GM19025 (cell line): ENCODE data around the gene TCF12.
"Not testable (repeated sequence)": the region's sequence is repeated elsewhere in the genome, so short reads cannot be mapped to it uniquely, and the experiment has no call there.

Experiments used
- ATAC-seq: cut with Tn5 transposase; IDR thresholded peaks from one replicate; pipeline ENCODE4 v1.9.1; 2021; ENCODE audit warnings: mild to moderate bottlenecking, low read depth, moderate library complexity; ENCODE audit not compliant: unreplicated experiment

TCF12 gene

DNA sequence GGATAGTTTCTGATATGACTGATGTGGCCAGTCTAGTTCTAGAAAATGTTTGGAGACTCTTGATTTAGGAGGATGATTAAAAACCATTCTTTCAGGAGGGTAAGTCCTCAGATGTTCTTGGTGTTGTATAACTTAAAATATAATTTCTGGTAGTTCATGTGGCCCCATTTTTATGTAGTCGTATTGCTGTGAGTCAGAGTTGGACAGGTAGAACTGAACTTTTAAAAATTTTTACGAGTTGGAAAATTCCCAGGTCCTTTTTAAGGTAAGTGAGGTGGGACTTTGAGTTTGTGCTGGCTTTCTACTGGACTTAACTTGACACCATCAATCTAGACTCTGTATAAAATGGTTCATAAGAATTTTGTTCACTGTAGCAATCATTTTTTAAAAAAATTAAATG is 92.3 kb downstream of the TCF12 start:
- ATAC-seq, result no peak

DNA sequence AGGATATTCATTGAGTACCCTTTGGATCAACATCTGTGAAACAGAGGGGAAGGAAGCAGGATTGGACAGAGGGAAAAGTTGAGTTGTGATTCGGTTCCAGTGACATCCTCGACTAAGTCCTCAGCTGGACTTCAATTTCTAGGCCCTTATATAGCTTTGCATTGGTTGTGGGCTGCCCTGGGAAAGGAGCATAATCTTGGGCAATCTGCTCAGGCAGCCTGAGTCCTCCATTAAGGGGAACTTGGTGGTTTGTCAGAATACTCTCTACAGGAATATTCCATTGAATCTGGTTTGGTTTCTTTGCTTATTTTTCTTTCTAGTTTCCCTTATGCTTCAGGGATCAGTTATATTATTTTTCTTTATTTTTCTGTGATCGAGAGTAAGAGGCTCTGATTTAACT is 94.1 kb downstream of the TCF12 start:
- ATAC-seq, result no peak

DNA sequence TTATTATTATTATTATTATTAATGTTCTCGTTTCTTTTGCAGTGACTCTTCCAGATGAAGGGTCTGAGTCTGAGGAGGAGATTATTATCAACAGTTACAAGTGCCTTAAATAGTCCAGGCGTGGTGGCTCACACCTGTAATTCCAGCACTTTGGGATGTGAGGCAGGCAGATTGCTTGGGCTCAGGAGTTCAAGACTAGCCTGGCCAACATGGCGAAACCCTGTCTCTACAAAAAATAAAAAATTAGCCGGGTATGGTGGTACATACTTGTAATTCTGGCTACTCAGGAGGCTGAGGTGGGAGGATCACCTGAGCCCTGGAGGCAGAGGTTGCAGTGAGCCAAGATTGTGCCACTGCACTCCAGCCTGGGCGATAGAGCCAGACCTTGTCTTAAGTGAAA is 96.5 kb downstream of the TCF12 start:
- not testable (repeated sequence) for ATAC-seq

DNA sequence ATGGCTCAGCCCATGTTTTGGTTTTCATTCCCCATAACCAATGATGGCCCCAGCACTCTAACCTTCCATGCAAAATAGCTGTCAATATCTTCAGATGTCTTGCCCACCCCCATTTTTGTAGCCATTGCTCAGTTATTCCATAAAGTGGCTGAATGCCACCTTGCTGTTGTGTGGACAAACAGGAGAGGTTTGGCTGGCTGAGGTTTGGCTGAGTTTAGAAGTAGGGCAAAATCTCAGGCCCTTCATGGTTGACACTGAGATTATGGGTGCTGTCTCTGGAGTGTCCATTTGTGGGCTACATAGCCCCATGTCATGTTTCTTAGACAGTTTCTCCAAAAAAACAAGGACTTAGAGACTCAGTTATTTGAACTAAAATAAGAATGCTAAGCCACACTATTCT is 96.9 kb downstream of the TCF12 start:
- no peak for ATAC-seq

DNA sequence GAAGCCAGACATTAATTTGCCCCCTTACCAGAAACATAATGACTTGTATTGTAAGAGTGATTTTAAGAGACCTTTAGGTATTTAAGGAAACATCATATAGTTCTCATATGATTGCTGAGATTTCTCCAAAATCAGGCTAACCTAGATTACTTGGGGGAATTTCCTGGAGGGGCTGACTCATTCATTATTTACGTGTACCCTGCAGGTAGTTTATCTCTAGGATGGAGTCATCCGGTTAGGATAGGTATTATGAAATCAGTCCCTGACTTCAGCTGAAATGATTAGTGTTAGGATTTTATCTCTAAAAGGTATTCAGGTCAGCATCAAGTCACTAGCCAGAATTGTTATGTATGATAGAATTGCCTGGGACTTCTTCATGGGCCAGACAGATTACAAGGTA is 97.5 kb downstream of the TCF12 start:
- ATAC-seq, result no peak

DNA sequence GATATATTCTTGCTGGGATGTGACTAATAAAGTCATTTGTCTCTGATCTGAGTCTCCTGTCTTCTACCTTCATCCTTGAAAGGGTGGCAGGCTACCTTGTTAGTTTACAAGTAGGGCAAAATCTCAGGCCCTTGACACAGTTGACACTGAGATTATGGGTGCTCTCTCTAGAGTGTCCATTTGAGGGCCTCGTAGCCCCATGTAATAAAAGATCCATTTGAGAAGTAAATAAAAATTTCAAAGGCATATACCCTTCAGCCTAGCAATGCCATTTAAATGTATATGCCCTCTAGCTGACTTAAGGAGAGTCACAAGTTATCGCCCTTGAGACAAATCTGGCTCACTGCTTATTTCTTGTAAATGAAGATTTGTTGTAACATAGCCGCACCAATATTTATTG is 98.6 kb downstream of the TCF12 start:
- ATAC-seq, result no peak

DNA sequence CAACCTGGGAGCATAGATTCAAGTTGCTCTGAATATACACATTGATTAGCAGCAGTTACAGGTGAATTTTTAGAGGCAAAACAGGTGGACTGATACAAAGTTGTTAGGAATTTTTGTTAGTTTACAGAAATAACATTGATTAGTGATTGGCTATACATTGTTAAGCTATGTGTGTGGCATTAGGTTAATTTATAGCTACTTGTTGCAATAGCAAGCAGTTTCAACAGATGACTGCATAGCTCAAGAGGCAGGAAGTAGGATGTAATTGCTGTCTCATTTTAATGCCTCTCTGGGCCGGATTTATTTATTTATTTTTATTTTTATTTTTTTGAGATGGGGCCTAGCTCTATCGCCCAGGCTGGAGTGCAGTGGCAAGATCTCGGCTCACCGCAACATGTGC is 99.7 kb downstream of the TCF12 start:
- ATAC-seq, result no peak

DNA sequence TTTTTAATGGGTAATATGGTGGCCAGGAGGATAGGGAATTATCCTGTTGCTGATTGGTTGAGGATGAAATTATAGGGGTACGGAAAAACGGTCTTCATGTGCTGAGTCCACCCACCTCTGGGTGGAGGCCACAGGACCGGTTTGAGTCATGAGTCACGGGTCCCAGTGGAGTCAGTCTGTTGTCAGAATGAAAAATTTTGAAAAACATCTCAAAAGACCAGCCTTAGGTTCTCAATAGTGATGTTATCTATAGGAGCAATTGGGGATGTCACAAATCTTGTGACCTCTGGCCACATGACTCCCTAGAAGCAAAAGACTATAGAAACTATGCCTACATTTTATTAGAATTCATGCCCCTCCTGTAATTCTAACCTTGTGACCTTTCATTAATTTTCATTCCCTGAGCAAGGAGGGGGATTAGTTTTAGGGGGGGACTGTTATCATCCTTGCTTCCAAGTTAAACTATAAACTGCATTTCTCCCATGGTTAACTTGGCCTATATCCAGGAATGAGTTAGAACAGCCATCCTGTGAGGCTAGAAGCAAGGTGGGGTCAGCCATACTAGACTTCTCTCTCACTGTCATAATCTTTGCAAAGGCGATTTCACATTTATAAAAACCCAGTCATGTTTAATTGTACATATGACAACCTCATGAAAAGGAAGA is 101.2 kb downstream of the TCF12 start:
- no peak for ATAC-seq

DNA sequence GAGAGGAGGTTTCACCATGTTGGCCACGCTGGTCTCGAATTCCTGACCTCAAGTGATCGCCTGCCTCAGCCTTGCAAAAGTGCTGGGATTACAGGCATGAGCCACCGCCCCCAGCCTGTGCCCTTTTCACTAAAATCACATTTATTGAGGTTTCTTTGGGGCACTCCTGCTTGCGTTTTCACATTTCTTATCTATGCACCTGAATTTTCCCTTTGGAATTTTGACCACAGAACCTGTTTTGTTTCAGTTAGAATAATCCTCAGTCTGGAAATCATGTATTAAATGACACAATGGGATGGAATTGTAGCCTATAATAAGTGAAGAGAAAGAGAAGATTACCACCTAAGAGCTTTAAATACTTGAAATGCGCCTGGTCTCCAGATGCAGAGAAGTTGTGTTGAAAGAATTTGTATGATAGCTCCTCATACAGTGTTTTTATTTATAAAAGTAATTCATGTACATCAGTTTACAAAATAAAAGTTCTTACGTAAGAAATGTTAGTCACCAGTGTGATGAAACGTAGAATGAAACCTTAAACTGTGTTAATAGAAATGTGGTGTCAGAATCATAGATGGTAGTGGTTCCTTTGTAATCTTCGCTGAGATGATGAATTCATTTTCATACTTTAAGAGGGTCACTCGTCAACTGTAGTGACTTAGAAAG is 107.0 kb downstream of the TCF12 start:
- ATAC-seq, result no peak

DNA sequence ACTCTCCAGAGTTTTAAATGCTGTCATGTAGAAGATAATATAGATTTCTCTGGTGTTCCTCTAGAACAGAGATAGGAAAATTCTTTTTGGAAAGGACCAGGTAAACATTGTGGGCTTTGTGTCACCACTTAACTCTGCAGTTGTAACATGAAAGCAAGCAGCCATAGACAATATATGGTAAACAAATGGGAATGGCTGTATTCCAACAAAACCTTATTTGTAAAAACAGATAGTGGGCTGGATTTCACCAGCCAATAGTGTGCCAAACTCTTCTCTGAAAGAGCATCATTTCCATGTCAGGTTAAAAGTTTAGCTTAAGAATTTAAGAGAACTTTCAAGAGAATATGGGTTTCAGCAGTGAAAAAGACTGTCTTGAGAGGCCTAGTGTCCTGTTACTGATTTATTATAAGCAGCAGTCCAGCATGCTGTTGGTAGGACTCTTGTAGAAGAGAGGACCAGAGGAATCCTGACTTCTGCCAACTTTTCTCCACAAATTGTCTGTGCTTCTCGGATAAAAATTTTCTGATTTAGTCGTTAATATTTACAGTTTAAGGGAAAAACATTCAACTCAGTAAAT is 107.7 kb downstream of the TCF12 start:
- ATAC-seq, result no peak

DNA sequence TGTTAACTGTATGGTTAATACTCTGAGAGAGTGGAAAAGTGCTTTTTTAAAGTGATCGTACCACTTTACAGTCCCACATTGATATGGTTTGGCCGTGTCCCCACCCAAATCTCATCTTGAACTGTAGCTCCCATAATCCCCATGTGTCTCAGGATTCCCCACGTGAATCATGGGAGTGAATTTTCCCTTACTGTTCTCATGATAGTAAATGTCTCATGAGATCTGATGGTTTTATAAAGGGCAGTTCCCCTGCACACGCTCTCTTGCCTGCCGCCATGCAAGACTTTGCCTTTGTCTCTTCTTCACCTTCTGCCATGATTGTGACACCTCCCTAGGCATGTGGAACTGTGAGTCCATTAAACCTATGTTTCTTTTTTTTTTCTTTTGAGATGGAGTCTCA is 109.2 kb downstream of the TCF12 start:
- ATAC-seq, result no peak

DNA sequence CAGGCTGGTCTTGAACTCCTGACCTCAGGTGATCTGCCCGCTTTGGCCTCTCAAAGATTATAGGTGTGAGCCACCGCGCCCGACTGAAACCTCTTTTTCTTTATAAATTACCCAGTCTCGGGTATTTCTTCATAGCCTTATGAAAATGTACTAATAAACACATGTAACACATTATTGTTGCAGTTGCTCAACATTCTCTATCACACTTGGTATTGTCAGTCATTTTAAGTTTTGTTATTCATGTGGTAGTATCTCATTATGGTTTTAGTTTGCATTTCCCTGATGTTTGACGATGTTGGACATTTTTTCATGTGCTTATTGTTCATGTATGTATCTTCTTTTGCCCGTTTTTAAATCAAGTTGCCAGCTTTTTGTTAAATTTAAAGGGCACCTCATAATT is 109.7 kb downstream of the TCF12 start:
- no peak for ATAC-seq

DNA sequence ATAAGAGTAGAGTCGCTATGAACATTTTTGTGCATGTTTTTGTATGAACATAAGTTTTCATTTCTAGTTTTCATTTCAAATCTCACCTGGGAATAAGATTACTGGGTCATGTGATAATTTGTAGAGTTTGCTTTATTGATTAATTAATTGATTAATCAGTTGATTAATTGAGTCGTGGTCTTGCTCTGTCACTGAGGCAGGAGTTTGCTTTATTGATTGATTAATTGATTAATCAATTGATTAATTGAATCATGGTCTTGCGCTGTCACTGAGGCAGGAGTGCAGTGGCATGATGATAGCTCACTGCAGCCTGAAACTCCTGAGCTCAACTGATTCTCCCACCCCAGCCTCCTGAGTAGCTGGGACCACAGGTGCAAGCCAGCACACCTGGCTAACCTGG is 111.6 kb downstream of the TCF12 start:
- ATAC-seq, result no peak

DNA sequence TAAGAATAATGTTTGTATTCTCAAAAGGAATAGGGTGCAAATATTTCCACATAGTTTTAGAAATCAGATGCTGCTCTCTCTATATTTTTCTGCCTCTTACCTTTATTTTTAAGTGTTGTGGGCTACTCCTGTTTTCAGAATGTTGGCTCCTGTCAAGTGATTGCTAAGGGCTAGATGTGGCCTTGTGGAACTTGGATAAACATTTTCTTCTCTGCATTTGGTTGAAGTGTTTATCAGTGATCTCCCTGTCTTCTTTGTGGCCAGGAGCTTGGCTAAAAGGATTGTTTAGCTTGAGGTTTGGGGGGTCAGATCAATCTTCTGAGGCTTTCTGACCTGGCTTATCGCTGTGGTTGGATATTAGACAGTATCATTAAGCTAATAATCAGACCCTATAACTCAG is 112.6 kb downstream of the TCF12 start:
- no peak for ATAC-seq

DNA sequence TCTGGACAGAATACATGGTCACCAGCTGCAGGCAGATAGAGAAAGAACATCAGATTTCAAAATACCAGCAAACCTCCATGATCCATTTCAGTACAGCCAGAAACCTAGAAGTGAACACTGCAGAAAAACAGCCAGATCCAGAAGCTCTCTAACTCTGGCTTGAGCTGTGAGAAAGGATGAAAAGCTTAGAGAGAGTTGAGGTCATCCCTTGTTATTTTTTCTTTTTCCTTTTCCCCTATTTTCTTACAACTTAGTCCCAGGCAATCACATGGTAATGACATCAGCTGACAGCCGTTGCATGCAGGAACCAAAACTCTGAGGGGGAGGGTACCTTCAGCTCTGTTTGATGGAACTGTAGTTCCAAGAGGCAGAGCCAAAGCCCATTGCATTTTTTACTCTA is 113.2 kb downstream of the TCF12 start:
- no peak for ATAC-seq

DNA sequence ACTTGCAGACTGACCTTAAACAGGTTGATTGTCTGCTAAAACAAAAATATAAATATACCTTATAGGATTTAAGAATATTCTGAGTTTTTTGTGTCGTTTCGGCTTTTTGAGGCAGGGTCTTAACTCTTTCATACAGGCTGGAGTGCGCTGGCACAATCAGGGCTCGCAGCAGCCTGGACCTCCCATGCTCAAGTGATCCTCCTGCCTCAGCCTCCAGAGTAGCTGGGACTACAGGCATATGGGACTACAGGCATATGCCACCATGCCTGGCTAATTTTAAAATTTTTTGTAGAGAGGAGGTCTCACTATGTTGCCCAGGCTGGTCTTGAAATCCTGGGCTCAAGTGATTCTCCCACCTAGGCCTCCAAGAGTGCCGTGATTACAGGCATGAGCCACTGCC is 113.9 kb downstream of the TCF12 start:
- ATAC-seq, result no peak

DNA sequence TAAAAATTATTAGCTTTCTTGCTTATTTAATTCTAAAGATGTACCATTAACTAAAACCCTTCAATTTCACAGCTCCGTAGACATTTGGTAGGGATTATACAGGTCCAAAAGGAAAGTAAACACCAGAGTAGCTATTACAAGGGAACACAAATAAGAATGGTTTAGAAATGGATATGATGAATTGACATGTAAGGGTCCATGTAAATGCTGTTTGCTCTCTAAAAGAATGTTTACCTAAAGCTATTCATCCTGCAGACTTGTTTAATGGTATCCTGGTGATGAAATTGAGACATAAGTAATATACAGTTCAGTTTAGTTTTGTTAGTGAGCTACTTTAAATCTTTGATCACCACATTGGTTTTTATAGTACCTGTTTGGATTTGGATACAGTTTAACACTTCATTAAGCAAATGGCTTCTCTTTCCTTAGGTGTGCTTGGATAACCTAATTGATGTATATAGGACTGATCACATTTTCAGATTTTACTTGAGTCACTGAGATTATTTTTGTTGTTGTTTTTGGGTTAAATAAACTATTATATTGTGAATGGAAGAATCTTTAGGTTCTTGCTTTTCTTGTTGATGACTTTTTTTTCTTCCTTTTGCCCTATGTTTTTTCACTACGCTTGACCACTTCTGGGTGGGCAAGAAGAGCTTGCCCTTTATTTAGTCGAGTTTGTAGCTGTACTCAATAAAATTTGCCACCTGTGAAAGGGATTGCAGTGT is 115.4 kb downstream of the TCF12 start:
- no peak for ATAC-seq

DNA sequence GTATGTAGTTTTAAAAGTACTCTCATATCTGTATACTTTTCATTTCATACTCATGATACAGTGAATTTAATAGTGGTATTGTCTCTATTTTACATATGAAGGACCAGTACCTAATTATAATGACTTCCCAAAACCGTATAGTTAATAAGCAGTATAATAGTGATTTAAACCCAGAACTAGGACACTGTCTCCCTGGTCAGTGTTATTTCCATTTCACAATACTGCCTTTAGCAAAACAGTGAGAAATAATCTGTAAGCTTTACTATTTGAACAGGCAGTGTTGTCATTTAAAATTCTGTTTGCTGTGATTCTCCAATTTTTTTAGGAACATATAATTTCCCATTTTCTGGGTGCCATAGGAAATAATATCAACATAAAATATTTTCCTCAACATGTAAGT is 116.2 kb downstream of the TCF12 start:
- ATAC-seq, result no peak

DNA sequence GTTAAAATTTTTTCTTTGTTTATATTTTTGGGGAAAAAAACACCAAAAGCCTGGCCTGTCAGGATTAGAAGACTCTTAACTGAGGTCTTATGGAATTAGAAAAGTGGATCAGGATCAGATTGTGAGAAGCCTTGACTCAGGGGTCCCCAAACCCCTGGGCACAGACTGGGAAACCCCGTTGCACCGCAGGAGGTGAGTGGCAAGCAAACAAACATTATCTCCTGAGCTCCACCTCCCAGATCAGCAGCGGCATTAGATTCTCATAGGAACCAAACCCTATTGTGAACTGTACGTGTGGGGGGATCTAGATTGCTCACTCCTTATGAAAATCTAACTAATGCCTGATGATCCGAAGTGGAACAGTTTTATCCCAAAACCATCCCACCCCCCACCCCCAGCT is 117.2 kb downstream of the TCF12 start:
- no peak for ATAC-seq

DNA sequence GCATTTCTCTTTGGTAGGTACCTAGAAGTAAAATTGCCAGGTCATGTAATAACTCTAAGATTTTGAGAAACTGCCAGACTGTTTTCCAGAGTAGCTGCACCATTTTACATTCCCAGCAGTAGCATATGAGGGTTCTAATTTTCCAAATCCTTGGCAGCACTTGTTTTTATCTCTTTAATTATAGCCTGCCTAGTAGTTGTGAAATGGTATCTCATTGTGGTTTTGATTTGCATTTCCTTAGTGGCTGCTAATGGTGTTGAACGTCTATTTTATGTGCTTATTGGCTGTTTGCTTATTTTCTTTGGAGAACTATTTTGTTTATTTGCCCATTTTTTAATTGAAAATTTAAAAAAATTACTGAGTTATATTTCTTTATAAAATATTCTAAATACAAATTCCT is 117.9 kb downstream of the TCF12 start:
- ATAC-seq, result no peak

DNA sequence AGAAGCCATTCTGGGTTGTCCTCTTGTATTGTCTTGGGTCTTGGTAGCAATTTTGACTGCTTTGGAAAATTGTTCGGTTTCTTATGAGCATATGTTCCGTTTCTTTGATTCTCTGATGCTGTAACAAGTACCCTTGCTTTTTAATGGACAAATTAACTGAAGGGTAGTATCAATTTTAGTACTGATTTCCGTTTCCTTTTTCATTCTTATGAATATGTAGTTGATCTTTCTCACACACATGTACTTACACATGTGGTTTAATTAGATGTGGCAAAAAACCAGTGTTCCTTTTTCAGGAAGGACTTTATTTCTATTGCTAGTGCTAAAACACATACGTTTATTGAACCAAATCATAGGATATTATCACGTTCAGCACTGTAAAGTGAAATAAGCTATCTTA is 119.1 kb downstream of the TCF12 start:
- ATAC-seq, result no peak

DNA sequence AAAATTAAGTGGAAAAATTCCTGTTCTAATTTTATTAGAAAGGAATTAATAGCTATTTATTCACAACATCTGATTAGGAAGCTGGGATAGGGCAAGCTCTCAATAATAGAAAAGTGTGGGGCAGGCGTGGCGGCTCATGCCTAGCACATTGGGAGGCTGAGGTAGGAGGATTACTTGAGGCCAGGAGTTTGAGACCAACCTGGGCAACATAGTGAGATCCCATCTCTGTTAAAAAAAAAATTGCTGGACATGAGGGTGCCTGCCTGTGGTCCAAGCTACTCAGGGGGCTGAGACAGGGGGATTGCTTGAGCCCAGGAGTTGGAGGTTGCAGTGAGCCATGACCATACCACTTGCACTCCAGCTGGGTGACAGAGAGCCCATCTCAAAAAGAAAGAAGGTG is 119.6 kb downstream of the TCF12 start:
- no peak for ATAC-seq
